Right lobe of liver (tissue), 6 donors: ENCODE measurements around the gene FGGY. TPM values are rescaled to one million over a fixed set of nuclear protein-coding genes. Genes with fewer than 3 reads are reported as not detected.
A peak's percentile ranks its signal among the peaks of the same experiment; 100 is the strongest.

Experiments
- ATAC-seq, 4 donors: fragments of 200-7000 bp; cut with Tn5 transposase; one replicate each; pipeline ENCODE4 v1.9.1; 2020; ENCODE audit warnings: mild to moderate bottlenecking in 4 of 4, moderate library complexity in 4 of 4
- DNase-seq, 3 donors: peaks; one replicate each; pipeline ENCODE4 v3.0.0-alpha.2; 2020
- H3K27ac ChIP-seq, 3 donors: fragments of 200-600 bp; one replicate each; pipeline ENCODE4 v1.8.0; 2022
- H3K27me3 ChIP-seq, 2 donors: fragments of 200-600 bp; one replicate each; pipeline ENCODE4 v1.8.0; 2022
- H3K36me3 ChIP-seq, 4 donors: fragments of 200-600 bp; sonication (generic) in 1 of 4; one replicate each; pipeline versions ENCODE4 v1.5.1 to v1.8.0; 2017 to 2022; ENCODE audit warnings: control low read depth in 1 of 4
- H3K4me1 ChIP-seq, 4 donors: fragments of 200-600 bp; sonication (generic) in 1 of 4; one replicate each; pipeline versions ENCODE4 v1.5.1 to v1.8.0; 2017 to 2022; ENCODE audit warnings: control low read depth in 1 of 4
- H3K4me3 ChIP-seq, 3 donors: fragments of 200-600 bp; one replicate each; pipeline ENCODE4 v1.8.0; 2022
- H3K9me3 ChIP-seq, 4 donors: fragments of 200-600 bp; sonication (generic) in 1 of 4; one replicate each; pipeline versions ENCODE4 v1.5.1 to v1.8.0; 2017 to 2022; ENCODE audit warnings: control low read depth in 1 of 4
- POLR2A ChIP-seq: fragments of 450-650 bp; IDR thresholded peaks from one replicate; pipeline ENCODE4 v1.6.1; 2017; ENCODE audit warnings: antibody characterized with exemption, mild to moderate bottlenecking
- WGBS: methylation state at CpG from one replicate; pipeline ENCODE4 v1.1.6; 2018; ENCODE audit warnings: low coverage, low lambda C conversion rate; ENCODE audit not compliant: insufficient coverage; ENCODE audit errors: missing lambda C conversion rate; 5-methylcytosine and 5-hydroxymethylcytosine counted together
- intact Hi-C, 2 donors: fragments of 100-400 bp; cut with DNase I; formaldehyde crosslinking; loops; one replicate each; pipeline versions ENCODE4 v1.11.2 to v1.14.1; 2022
- total RNA-seq, 6 experiments: library from RNA; depleted of rRNA in 2 of 6; stranded (reverse); fragments of >200 nt in 2 of 6; fragmentation: NEBNext Ultra II Directional in 3 of 6; extraction: Animal tissue kit (Norgen Biotek cat#: 25700) in 3 of 6; gene quantifications; one replicate each; pipeline versions ENCODE4 v1.1.0 to v1.2.4, GENCODE V29; 2016 to 2023
- TF ChIP-seq, protein P1 (sequence below), 4 donors: fragments of 200-600 bp in 3 of 4; fragments of 450-650 bp in 1 of 4; IDR thresholded peaks; one replicate each; pipeline versions ENCODE4 v1.5.1 to v1.8.0; 2016 to 2022; ENCODE audit warnings: antibody characterized with exemption in 4 of 4, mild to moderate bottlenecking in 2 of 4
- donor health status: DM: no; HTN: yes; CAD: no.
- donor health status: DM: no; HTN: no; CAD: no.
- donor health status: DM: no; HTN: no; CAD: no.
- donor health status: DM: no; HTN: yes; CAD: no.
- donor health status: DM: no; HTN: yes; CAD: no.

The FGGY gene
- total RNA-seq, 6 experiments from 2014 or later = 45.5 to 84.2 (median 58.7) TPM

DNA sequence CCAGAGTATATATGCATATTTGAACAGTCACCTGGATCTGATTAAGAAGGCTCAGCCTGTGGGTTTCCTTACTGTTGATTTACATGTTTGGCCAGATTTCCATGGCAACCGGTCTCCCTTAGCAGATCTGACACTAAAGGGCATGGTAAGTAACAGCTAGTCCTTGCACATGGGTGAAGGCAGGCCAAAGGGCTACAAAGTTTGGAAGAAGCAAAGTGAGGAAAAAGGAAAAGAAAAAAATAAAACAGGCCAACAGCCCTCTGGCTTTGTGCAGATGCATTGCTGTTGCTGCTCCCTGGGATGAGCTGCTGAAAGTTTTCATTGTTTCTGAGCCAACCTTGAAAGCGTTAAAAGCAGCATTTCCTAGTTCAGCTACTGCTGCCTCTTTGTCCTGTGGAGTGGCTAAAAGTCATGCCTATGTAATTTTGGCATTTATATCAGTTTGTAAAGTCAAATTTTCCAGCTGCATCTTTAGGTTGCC lies 341.4 kb downstream of the FGGY start:
- no peaks in the 10 kb centered on the region for H3K4me1 ChIP-seq
- 84% methylated on average over 2 of the region's 2 CpGs for WGBS
- H3K27me3 ChIP-seq = no peaks in the 10 kb centered on the region
- DNase-seq (no peak), ATAC-seq (peak in 1 of 4 donors; percentile 71)
- H3K36me3 ChIP-seq = peaks cover 0 to 13% (median 0%) of the 10 kb centered on the region in 4 donors
- TF ChIP-seq, protein P1, sequence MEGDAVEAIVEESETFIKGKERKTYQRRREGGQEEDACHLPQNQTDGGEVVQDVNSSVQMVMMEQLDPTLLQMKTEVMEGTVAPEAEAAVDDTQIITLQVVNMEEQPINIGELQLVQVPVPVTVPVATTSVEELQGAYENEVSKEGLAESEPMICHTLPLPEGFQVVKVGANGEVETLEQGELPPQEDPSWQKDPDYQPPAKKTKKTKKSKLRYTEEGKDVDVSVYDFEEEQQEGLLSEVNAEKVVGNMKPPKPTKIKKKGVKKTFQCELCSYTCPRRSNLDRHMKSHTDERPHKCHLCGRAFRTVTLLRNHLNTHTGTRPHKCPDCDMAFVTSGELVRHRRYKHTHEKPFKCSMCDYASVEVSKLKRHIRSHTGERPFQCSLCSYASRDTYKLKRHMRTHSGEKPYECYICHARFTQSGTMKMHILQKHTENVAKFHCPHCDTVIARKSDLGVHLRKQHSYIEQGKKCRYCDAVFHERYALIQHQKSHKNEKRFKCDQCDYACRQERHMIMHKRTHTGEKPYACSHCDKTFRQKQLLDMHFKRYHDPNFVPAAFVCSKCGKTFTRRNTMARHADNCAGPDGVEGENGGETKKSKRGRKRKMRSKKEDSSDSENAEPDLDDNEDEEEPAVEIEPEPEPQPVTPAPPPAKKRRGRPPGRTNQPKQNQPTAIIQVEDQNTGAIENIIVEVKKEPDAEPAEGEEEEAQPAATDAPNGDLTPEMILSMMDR (IDR thresholded peaks at IDR 0.05) = no peak
- no peak for TF ChIP-seq POLR2A
- intact Hi-C loops = no loop called here
- no peak overlapping the region for H3K4me3 ChIP-seq
- H3K9me3 ChIP-seq = no peaks in the 10 kb centered on the region
- no peak overlapping the region for H3K27ac ChIP-seq

DNA sequence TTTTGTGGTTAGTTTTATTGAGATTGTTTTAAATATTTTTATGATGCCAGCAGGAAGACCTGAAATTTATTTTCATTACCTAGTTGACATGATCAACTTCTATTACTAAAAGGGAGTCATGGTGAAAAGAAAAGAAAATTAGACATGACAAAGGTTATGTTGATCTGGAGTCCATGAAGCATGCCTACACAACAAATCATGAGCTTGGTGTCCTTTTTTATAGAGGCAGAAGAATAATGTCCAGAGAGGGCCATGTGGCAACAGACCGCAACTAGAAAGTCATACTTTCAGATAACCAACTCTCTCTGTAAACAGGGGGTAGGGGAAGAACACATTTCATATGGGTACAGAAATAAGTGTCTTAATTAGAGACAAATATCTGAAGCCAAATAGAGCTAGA lies 342.4 kb downstream of the FGGY start:
- Histone ChIP-seq H3K27me3 (no peaks in the 10 kb centered on the region), H3K27ac (no peak overlapping the region), H3K9me3 (no peaks in the 10 kb centered on the region), H3K4me1 (no peaks in the 10 kb centered on the region), H3K4me3 (no peak overlapping the region), H3K36me3 (peaks cover 0 to 13% (median 0%) of the 10 kb centered on the region in 4 donors)
- WGBS = 100% methylated on average over 1 of the region's 1 CpG
- ATAC-seq = no peak
- DNase-seq = no peak
- intact Hi-C loops = no loop called here
- TF ChIP-seq POLR2A = no peak
- TF ChIP-seq, protein P1 (IDR thresholded peaks at IDR 0.05) = no peak

DNA sequence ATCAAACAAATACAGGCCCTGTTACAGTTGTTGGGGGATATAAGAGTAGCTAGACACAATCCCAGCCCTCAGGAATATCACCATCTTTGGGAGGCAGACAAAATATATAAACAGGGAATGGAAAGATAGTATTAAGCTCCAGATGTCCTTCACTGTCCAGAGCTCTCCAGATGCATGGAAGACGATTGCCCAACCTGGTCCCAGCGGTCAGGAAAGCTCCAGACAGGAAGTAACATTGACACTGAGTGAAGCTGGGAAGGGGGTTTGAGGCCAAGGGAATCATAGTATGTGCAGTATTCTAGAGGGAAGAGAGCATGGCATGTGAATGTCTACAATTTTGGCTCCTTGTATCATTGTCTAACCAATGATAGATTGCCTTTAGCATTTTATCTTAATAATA lies 344.0 kb downstream of the FGGY start:
- Histone ChIP-seq H3K36me3 (peaks cover 0 to 13% (median 0%) of the 10 kb centered on the region in 4 donors), H3K4me3 (no peak overlapping the region), H3K27me3 (no peaks in the 10 kb centered on the region), H3K9me3 (no peaks in the 10 kb centered on the region), H3K27ac (no peak overlapping the region), H3K4me1 (no peaks in the 10 kb centered on the region)
- ATAC-seq (no peak), DNase-seq (no peak)
- 69% methylated on average over 2 of the region's 2 CpGs for WGBS
- intact Hi-C loops = no loop called here
- no peak for TF ChIP-seq POLR2A
- TF ChIP-seq, protein P1 (IDR thresholded peaks at IDR 0.05) = no peak

DNA sequence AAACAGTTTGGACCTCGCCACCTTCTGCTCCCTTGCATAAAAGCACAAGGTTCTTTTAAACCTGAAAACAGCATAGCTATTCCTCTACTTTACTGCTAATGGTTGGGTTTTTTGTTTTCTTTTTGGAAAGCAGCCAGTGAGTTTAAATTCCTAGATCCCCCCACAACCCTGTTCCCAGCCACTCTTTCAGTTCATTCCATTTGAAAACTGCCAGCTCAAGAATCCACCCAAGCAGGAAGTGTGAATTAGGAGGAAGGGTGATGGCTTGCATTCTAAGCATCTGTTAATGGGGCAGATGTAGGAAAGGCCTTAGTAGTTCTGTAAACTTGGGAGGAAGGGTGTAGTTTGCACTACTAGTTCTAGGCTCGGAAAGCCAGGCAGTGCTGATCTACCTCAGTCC lies 344.9 kb downstream of the FGGY start:
- 90% methylated on average over 2 of the region's 2 CpGs for WGBS
- Histone ChIP-seq H3K4me3 (no peak overlapping the region), H3K9me3 (no peaks in the 10 kb centered on the region), H3K4me1 (no peaks in the 10 kb centered on the region), H3K27ac (no peak overlapping the region), H3K36me3 (peaks cover 0 to 13% (median 0%) of the 10 kb centered on the region in 4 donors), H3K27me3 (no peaks in the 10 kb centered on the region)
- ATAC-seq (no peak), DNase-seq (no peak)
- TF ChIP-seq, protein P1 (IDR thresholded peaks at IDR 0.05) = no peak
- TF ChIP-seq POLR2A = no peak
- intact Hi-C loops = no loop called here

DNA sequence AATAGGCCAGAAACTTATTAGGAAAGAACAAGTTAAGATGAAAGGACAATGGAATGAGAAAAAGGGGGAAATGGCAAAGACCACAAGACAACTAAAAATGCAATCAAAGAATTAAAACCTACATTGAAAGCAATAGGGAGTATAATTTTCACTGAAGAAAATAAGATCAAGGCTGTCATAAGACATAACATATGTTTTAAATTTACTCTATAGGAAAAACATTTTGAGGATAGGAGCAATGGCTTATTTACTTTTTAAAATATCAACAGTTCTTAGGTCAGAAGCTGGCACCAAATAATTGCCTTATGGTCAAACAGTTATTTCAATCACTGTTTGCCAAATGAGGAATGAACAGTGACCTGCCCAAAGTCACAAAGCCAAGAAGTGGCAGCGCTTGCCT lies 346.6 kb downstream of the FGGY start:
- no peaks in the 10 kb centered on the region for H3K27me3 ChIP-seq
- DNase-seq (no peak), ATAC-seq (no peak)
- intact Hi-C loops = no loop called here
- H3K36me3 ChIP-seq = peaks cover 0 to 13% (median 0%) of the 10 kb centered on the region in 4 donors
- 100% methylated on average over 1 of the region's 1 CpG for WGBS
- no peaks in the 10 kb centered on the region for H3K9me3 ChIP-seq
- H3K27ac ChIP-seq = no peak overlapping the region
- TF ChIP-seq POLR2A = no peak
- TF ChIP-seq, protein P1 (IDR thresholded peaks at IDR 0.05) = no peak
- H3K4me3 ChIP-seq = no peak overlapping the region
- no peaks in the 10 kb centered on the region for H3K4me1 ChIP-seq
